Astrocyte (in vitro differentiated cells and primary cell): ENCODE results near the gene APMAP.

Experiments
- EZH2 ChIP-seq: IDR thresholded peaks from 2 replicates; pipeline ENCODE4 v1.6.1; 2012; ENCODE audit warnings: mild to moderate bottlenecking, low read length, inconsistent platforms; ENCODE audit not compliant: insufficient read depth
- TF ChIP-seq, protein P1 (sequence below): IDR thresholded peaks from 2 replicates; pipeline ENCODE4 v1.5.1; 2011; ENCODE audit warnings: low read depth, mild to moderate bottlenecking, inconsistent platforms, low read length, moderate library complexity; ENCODE audit not compliant: insufficient read depth

DNA sequence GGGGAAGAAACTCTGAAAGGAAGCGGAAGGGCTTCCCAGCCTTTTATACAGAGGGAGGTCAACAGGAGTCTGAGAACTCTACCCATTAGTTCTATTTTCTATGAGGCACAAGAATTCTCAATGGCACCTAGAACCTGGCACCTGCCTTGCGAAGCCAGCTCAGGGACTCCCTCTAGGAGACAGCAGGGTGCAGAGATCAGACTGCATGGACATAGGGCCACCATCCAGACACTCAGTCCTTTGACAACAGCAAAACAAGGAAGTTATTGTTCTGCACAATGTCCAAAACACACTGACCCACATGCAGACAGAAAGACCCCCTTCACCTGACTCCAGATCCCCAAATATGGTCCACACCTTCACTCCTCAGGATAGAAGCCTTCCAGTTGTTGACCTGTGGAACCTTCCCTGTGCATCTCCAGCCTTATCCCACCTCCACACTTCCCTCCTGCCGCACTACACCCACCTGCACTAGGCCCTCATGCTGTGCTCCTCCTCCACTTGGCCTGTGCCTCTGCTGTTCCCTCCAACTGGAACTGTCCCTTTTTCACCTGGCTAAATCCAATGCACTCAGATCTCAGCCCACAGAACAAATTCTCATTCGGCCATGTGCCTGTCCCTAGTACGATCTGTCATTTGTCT, 37.6 kb upstream of the APMAP start:
- TF ChIP-seq EZH2 = no peak
- TF ChIP-seq, protein P1, sequence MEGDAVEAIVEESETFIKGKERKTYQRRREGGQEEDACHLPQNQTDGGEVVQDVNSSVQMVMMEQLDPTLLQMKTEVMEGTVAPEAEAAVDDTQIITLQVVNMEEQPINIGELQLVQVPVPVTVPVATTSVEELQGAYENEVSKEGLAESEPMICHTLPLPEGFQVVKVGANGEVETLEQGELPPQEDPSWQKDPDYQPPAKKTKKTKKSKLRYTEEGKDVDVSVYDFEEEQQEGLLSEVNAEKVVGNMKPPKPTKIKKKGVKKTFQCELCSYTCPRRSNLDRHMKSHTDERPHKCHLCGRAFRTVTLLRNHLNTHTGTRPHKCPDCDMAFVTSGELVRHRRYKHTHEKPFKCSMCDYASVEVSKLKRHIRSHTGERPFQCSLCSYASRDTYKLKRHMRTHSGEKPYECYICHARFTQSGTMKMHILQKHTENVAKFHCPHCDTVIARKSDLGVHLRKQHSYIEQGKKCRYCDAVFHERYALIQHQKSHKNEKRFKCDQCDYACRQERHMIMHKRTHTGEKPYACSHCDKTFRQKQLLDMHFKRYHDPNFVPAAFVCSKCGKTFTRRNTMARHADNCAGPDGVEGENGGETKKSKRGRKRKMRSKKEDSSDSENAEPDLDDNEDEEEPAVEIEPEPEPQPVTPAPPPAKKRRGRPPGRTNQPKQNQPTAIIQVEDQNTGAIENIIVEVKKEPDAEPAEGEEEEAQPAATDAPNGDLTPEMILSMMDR = no peak
